MCF 10A (cell line): ENCODE measurements around the gene LHCGR. TPM values are rescaled to one million over a fixed set of nuclear protein-coding genes. Genes with fewer than 3 reads are reported as not detected.

Experiments used
- BruUV-seq: library from RNA; stranded (reverse); fragments of 400-500 nt; replicated peaks from 2 replicates; lab custom pipeline; 2021; lab: Mats Ljungman, UMichigan
- CTCF ChIA-PET: fragments of 300-600 bp; sonication (Branson Sonifier 250); formaldehyde crosslinking; extraction: SDS; loops from one replicate; lab custom pipeline; 2021; ENCODE audit warnings: antibody characterized with exemption, inconsistent platforms; lab: Yijun Ruan, JAX
- POLR2A ChIA-PET: fragments of 300-600, 350-650 bp; sonication (Branson Sonifier 250); formaldehyde crosslinking; extraction: SDS; loops from one replicate; lab custom pipeline; 2020; ENCODE audit warnings: antibody characterized with exemption, inconsistent platforms; lab: Yijun Ruan, JAX
- DNase-seq: peaks from one replicate; pipeline ENCODE4 v3.0.0-alpha.2; 2018; ENCODE audit not compliant: unreplicated experiment
- H3K27ac Mint-ChIP-seq: one replicate; pipeline ENCODE4 v1.8.0; 2022; ENCODE audit warnings: mild to moderate bottlenecking, low read depth, mixed read lengths; ENCODE audit not compliant: unreplicated experiment
- H3K27me3 Mint-ChIP-seq: one replicate; pipeline ENCODE4 v1.8.0; 2022; ENCODE audit warnings: mixed read lengths; ENCODE audit not compliant: insufficient read depth, unreplicated experiment
- H3K36me3 Mint-ChIP-seq: one replicate; pipeline ENCODE4 v1.8.0; 2022; ENCODE audit warnings: mild to moderate bottlenecking, moderate library complexity, mixed read lengths; ENCODE audit not compliant: insufficient read depth, unreplicated experiment
- H3K4me1 Mint-ChIP-seq: one replicate; pipeline ENCODE4 v1.8.0; 2022; ENCODE audit warnings: mixed read lengths; ENCODE audit not compliant: insufficient read depth, unreplicated experiment
- H3K4me3 Mint-ChIP-seq: one replicate; pipeline ENCODE4 v1.8.0; 2022; ENCODE audit warnings: mild to moderate bottlenecking, moderate library complexity, mixed read lengths; ENCODE audit not compliant: unreplicated experiment
- H3K9me3 Mint-ChIP-seq: one replicate; pipeline ENCODE4 v1.8.0; 2022; ENCODE audit warnings: mixed read lengths; ENCODE audit not compliant: unreplicated experiment
- CTCF ChIP-seq: fragments of 200-600 bp; IDR thresholded peaks from one replicate; pipeline ENCODE4 v1.8.0; 2022; ENCODE audit warnings: antibody characterized with exemption, mild to moderate bottlenecking; ENCODE audit not compliant: unreplicated experiment
- intact Hi-C: fragments of 100-400 bp; cut with micrococcal nuclease; formaldehyde crosslinking; loops from 2 replicates; pipeline ENCODE4 v1.14.1; 2022
- total RNA-seq: library from RNA; stranded (reverse); gene quantifications from 2 replicates; pipeline ENCODE4 v1.2.3, GENCODE V29; 2022

LHCGR gene
- total RNA-seq, 1 experiment from 2014 or later: not detected

GRCh38 chr2:48770181-48770580 lies 14.7 kb upstream of the LHCGR start:
- POLR2A ChIA-PET: no interaction called here
- no TSS peak for BruUV-seq
- no peak for TF ChIP-seq CTCF
- Mint-ChIP-seq H3K4me3 (no peak overlapping the region), H3K4me1 (no peaks in the 10 kb centered on the region), H3K27ac (no peak overlapping the region), H3K27me3 (peaks cover 12% of the 10 kb centered on the region), H3K9me3 (peaks cover 8% of the 10 kb centered on the region), H3K36me3 (no peaks in the 10 kb centered on the region)
- no peak for DNase-seq
- intact Hi-C loops: no loop called here
- CTCF ChIA-PET: no interaction called here

GRCh38 chr2:48768669-48769068 lies 13.1 kb upstream of the LHCGR start:
- ChIA-PET CTCF (no interaction called here), POLR2A (no interaction called here)
- intact Hi-C loops: no loop called here
- no peaks in the 10 kb centered on the region for H3K27me3 Mint-ChIP-seq
- no peaks in the 10 kb centered on the region for H3K4me1 Mint-ChIP-seq
- no peaks in the 10 kb centered on the region for H3K36me3 Mint-ChIP-seq
- DNase-seq: no peak
- H3K27ac Mint-ChIP-seq: no peak overlapping the region
- no TSS peak for BruUV-seq
- no peak overlapping the region for H3K4me3 Mint-ChIP-seq
- H3K9me3 Mint-ChIP-seq: peaks cover 8% of the 10 kb centered on the region
- TF ChIP-seq CTCF: no peak

- DNase-seq: no peak
- ChIA-PET POLR2A (no interaction called here), CTCF (interaction anchor here (1.0 kb wide), 1 partner anchor 84 kb away, joined by 3 read pairs; no protein-coding TSS in a partner anchor)
- H3K27me3 Mint-ChIP-seq: no peaks in the 10 kb centered on the region
- BruUV-seq: no TSS peak
- peaks cover 8% of the 10 kb centered on the region for H3K9me3 Mint-ChIP-seq
- no peak for TF ChIP-seq CTCF
- H3K36me3 Mint-ChIP-seq: no peaks in the 10 kb centered on the region
- intact Hi-C loops: no loop called here
- no peak overlapping the region for H3K27ac Mint-ChIP-seq
- H3K4me1 Mint-ChIP-seq: no peaks in the 10 kb centered on the region
- no peak overlapping the region for H3K4me3 Mint-ChIP-seq
These were observed 11.8 kb upstream of the LHCGR start for GRCh38 chr2:48767330-48767729.

- BruUV-seq: no TSS peak
- intact Hi-C loops: no loop called here
These were observed 5.3 kb upstream of the LHCGR start for GRCh38 chr2:48760826-48761225.

More at GRCh38 chr2:48760826-48761225, 5.3 kb upstream of the LHCGR start:
- ChIA-PET CTCF (no interaction called here), POLR2A (no interaction called here)
- Mint-ChIP-seq H3K36me3 (peaks cover 7% of the 10 kb centered on the region), H3K27me3 (no peaks in the 10 kb centered on the region), H3K27ac (no peak overlapping the region), H3K4me3 (no peak overlapping the region), H3K9me3 (no peaks in the 10 kb centered on the region), H3K4me1 (no peaks in the 10 kb centered on the region)
- no peak for DNase-seq
- no peak for TF ChIP-seq CTCF
